Gastroesophageal sphincter (tissue), 4 donors: Measurements from ENCODE around the gene ZBTB21. TPM values are rescaled to one million over a fixed set of nuclear protein-coding genes. Genes with fewer than 3 reads are reported as not detected.

ENCODE experiments used
- ATAC-seq: fragments of 150-250 bp; one replicate; pipeline ENCODE4 v1.9.1; 2016; ENCODE audit warnings: mild to moderate bottlenecking, moderate library complexity
- H3K27ac ChIP-seq, 4 donors: fragments of 200-600 bp; sonication (generic) in 3 of 4; 1 replicate in 3 of 4; 2 replicates in 1 of 4; pipeline ENCODE4 v1.5.1; 2016 to 2019
- H3K27me3 ChIP-seq: fragments of 200-600 bp; sonication (generic); one replicate; pipeline ENCODE4 v1.5.1; 2019
- H3K36me3 ChIP-seq, 2 donors: fragments of 200-600 bp; sonication (generic); one replicate each; pipeline ENCODE4 v1.5.1; 2019; ENCODE audit warnings: control low read depth in 1 of 2
- H3K4me1 ChIP-seq, 3 donors: fragments of 200-600 bp; sonication (generic); 1 replicate in 2 of 3; 2 replicates in 1 of 3; pipeline ENCODE4 v1.5.1; 2016 to 2019; ENCODE audit warnings: control low read depth in 2 of 3
- H3K4me3 ChIP-seq, 2 donors: fragments of 200-600 bp; sonication (generic); one replicate each; pipeline ENCODE4 v1.5.1; 2019; ENCODE audit warnings: mild to moderate bottlenecking in 1 of 2, moderate library complexity in 1 of 2
- H3K9me3 ChIP-seq, 3 donors: fragments of 200-600 bp; sonication (generic); one replicate each; pipeline ENCODE4 v1.5.1; 2017 to 2019; ENCODE audit warnings: control low read depth in 2 of 3
- CTCF ChIP-seq, 4 experiments: fragments of 200-600 bp in 2 of 4; fragments of 450-650 bp in 2 of 4; sonication (generic) in 1 of 4; IDR thresholded peaks; one replicate each; pipeline ENCODE4 v1.5.1; 2017 to 2019; ENCODE audit warnings: antibody characterized with exemption in 4 of 4, mild to moderate bottlenecking in 2 of 4, moderate library complexity in 2 of 4
- EP300 ChIP-seq: sonication (generic); formaldehyde crosslinking; IDR thresholded peaks from one replicate; pipeline ENCODE4 v1.6.1; 2017; ENCODE audit warnings: antibody characterized with exemption, mild to moderate bottlenecking
- POLR2A ChIP-seq, 2 donors: fragments of 450-650 bp; IDR thresholded peaks; one replicate each; pipeline ENCODE4 v1.6.1; 2017; ENCODE audit warnings: antibody characterized with exemption in 2 of 2, mild to moderate bottlenecking in 2 of 2, moderate library complexity in 1 of 2
- POLR2AphosphoS5 ChIP-seq: sonication (generic); formaldehyde crosslinking; IDR thresholded peaks from one replicate; pipeline ENCODE4 v1.6.1; 2017; ENCODE audit warnings: antibody characterized with exemption
- WGBS, 2 donors: methylation state at CpG; one replicate each; pipeline ENCODE4 v1.1.5; 2018; ENCODE audit warnings: low coverage in 1 of 2; 5-methylcytosine and 5-hydroxymethylcytosine counted together
- total RNA-seq, 4 donors: library from RNA; depleted of rRNA; stranded (reverse); fragments of >200 nt; gene quantifications; one replicate each; pipeline ENCODE4 v1.1.0, GENCODE V29; 2016

The ZBTB21 gene
- total RNA-seq, 4 donors from 2014 or later, result 6.6 to 14.1 (median 9.4) TPM

DNA sequence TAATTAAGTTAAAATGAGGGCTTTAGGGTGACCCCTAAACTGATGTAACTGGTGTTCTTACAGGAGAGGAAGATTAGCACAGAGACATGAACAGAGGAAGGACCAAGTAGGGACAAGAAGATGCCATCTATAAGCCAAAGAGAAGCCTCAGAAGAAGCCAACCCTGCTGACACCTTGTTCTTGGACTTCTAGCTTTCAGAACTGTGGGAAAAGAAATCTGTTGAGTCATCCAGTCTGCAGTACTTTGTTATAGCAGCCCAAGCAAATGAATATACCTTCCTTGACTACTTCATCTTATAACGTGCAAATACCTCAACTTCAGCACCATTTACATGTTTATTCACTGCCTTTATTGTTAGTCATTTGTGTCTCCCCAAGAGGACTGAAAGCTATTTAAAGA, 3.4 kb downstream of the ZBTB21 start:
- WGBS, 2 donors, result 100% methylated on average over 1 of the region's 1 CpG
- no peak for TF ChIP-seq CTCF (IDR thresholded peaks at IDR 0.05)
- TF ChIP-seq EP300, result no peak
- no peak for TF ChIP-seq POLR2AphosphoS5
- TF ChIP-seq POLR2A (IDR thresholded peaks at IDR 0.05), result no peak
- Histone ChIP-seq H3K27me3 (no peaks in the 10 kb centered on the region), H3K9me3 (no peaks in the 10 kb centered on the region), H3K4me1 (peaks cover 0 to 17% (median 5%) of the 10 kb centered on the region in 3 donors), H3K27ac (no peak overlapping the region), H3K4me3 (no peak overlapping the region), H3K36me3 (peaks cover 0 to 13% of the 10 kb centered on the region in 2 donors)
- no peak for ATAC-seq

DNA sequence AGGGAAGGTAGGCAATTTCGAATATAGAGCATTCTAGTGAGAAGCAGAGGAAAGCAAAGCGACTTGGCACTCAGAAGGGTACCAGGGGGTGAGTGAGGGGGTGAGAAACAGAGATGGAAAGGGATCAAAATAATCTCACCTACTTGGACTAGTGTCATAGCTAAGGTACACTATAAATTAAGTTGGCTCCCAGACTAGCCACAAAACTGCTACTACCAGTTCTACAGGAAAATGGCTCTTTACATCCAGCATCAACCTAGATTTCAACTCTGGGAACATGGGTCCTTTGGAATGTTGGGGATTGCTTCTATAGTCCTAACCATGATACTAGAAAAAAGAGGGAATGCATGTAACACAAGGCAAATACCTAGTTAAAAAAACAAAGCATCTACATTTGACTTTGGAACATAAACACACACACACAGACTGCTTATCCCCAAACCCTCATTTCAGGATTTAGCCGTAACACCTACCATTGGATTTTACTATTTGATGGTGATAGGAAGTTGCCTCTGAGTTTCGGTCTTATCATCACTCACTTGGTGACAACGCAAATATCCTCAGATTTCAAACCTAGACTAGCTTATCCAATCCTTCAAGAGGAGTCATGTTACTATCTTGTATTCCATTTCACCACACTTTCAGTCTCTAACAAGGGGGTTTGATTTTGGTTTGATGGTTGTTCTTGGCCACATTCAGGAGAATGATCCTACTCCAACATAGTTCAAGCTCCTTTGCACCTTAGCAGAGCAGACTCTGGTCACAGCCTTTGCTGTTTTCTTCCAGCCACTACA, 5.6 kb downstream of the ZBTB21 start:
- ATAC-seq, result no peak
- Histone ChIP-seq H3K9me3 (no peaks in the 10 kb centered on the region), H3K4me1 (peaks cover 0 to 9% (median 5%) of the 10 kb centered on the region in 3 donors), H3K27me3 (no peaks in the 10 kb centered on the region), H3K36me3 (peaks cover 0 to 31% of the 10 kb centered on the region in 2 donors), H3K4me3 (no peak overlapping the region), H3K27ac (no peak overlapping the region)
- 93% methylated on average over 3 to 5 of the region's 5 CpGs for WGBS, 2 donors
- TF ChIP-seq POLR2AphosphoS5 (no peak), EP300 (no peak), CTCF (IDR thresholded peaks at IDR 0.05) (no peak), POLR2A (IDR thresholded peaks at IDR 0.05) (no peak)

DNA sequence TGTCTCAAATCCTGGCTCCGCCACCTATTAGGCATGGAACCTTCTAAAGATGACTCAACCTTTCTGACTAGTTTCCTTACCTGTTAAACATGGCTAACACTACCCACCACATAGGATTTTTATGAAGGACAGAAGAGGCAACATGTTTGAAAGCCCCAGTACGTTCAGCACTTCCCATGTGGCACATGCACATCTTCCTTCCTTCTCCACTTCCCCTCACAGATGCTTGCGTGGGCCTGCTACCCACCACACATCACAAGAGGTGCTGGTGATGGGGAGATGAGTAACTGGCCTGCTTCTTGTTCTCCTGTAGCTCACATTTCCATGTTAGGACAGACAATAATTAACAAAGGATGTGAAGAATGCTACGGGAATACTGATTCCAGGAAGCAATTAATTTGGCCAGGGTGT, 7.1 kb downstream of the ZBTB21 start:
- Histone ChIP-seq H3K27ac (no peak overlapping the region), H3K36me3 (peaks cover 0 to 33% of the 10 kb centered on the region in 2 donors), H3K9me3 (no peaks in the 10 kb centered on the region), H3K4me3 (no peak overlapping the region), H3K4me1 (no peaks in the 10 kb centered on the region), H3K27me3 (no peaks in the 10 kb centered on the region)
- no peak for ATAC-seq
- 63 to 81% methylated on average over 3 to 4 of the region's 4 CpGs for WGBS, 2 donors
- TF ChIP-seq POLR2A (IDR thresholded peaks at IDR 0.05) (no peak), CTCF (IDR thresholded peaks at IDR 0.05) (no peak), EP300 (no peak), POLR2AphosphoS5 (no peak)

- no peaks in the 10 kb centered on the region for H3K4me1 ChIP-seq
- no peaks in the 10 kb centered on the region for H3K27me3 ChIP-seq
- no peaks in the 10 kb centered on the region for H3K9me3 ChIP-seq
- no peak overlapping the region for H3K4me3 ChIP-seq
- ATAC-seq, result no peak
- no peak overlapping the region for H3K27ac ChIP-seq
- TF ChIP-seq POLR2AphosphoS5, result no peak
- no peak for TF ChIP-seq POLR2A (IDR thresholded peaks at IDR 0.05)
- TF ChIP-seq EP300, result no peak
- no peak for TF ChIP-seq CTCF (IDR thresholded peaks at IDR 0.05)
- peaks cover 0 to 33% of the 10 kb centered on the region in 2 donors for H3K36me3 ChIP-seq
- 53 to 76% methylated on average over 13 to 14 of the region's 14 CpGs for WGBS, 2 donors
These were observed 7.7 kb downstream of the ZBTB21 start for GRCh38 chr21:42002421-42002958.

DNA sequence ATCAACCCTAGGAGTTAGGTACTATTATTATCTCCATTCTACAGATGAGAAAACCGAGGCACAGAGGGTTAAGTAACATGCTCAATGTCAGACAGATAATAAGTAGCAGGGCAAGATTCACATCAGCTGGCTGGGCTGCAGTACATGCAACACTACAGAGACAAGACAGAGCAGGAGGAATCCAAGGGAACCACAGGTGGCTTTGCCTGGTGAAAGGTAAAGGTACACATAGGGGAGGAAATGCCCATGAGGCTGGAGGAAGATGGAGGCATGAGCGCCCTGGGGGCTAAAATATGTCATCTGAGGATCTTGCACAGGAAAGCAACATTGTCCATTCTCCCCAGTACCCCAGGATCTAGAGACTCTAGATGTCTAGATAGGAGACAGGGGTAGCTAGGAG, 8.4 kb downstream of the ZBTB21 start:
- Histone ChIP-seq H3K27ac (no peak overlapping the region), H3K27me3 (no peaks in the 10 kb centered on the region), H3K36me3 (peaks cover 0 to 37% of the 10 kb centered on the region in 2 donors), H3K9me3 (no peaks in the 10 kb centered on the region), H3K4me1 (no peaks in the 10 kb centered on the region), H3K4me3 (no peak overlapping the region)
- no peak for TF ChIP-seq CTCF (IDR thresholded peaks at IDR 0.05)
- TF ChIP-seq POLR2AphosphoS5, result no peak
- no peak for TF ChIP-seq POLR2A (IDR thresholded peaks at IDR 0.05)
- no peak for TF ChIP-seq EP300
- WGBS, 2 donors, result 95 to 100% methylated on average over 2 of the region's 2 CpGs
- no peak for ATAC-seq
